HG02973 (cell line): ENCODE measurements around the gene NCKAP5.

ENCODE experiments used
- ATAC-seq: cut with Tn5 transposase; IDR thresholded peaks from one replicate; pipeline ENCODE4 v1.9.1; 2021; ENCODE audit warnings: moderate library complexity; ENCODE audit not compliant: unreplicated experiment

The NCKAP5 gene

GRCh38 chr2:133574620-133575019 is 6.4 kb upstream of the NCKAP5 start:
- no peak for ATAC-seq

GRCh38 chr2:133574186-133574585 is 5.9 kb upstream of the NCKAP5 start:
- no peak for ATAC-seq

- no peak for ATAC-seq
Observed at GRCh38 chr2:133573491-133574162, 5.4 kb upstream of the NCKAP5 start.

GRCh38 chr2:133571249-133571648 is 3.0 kb upstream of the NCKAP5 start:
- ATAC-seq: no peak

- no peak for ATAC-seq
Observed at GRCh38 chr2:133570542-133570941, 2.3 kb upstream of the NCKAP5 start.

- ATAC-seq: no peak
Observed at GRCh38 chr2:133569286-133569830, 1.1 kb upstream of the NCKAP5 start.

- ATAC-seq: no peak
Observed at GRCh38 chr2:133568598-133568997, 335 bp upstream of the NCKAP5 start.

GRCh38 chr2:133562558-133562957 is 5.7 kb downstream of the NCKAP5 start:
- ATAC-seq: no peak

- peak; percentile 64 for ATAC-seq
Observed at GRCh38 chr2:133561045-133561852, 7.0 kb downstream of the NCKAP5 start.

GRCh38 chr2:133557614-133558013 is 10.6 kb downstream of the NCKAP5 start:
- no peak for ATAC-seq

GRCh38 chr2:133553838-133554408 is 14.3 kb downstream of the NCKAP5 start:
- ATAC-seq: no peak

GRCh38 chr2:133553251-133553650 is 15.0 kb downstream of the NCKAP5 start:
- no peak for ATAC-seq

GRCh38 chr2:133552821-133553220 is 15.4 kb downstream of the NCKAP5 start:
- ATAC-seq: no peak

GRCh38 chr2:133541797-133542196 is 26.5 kb downstream of the NCKAP5 start:
- ATAC-seq: no peak

- no peak for ATAC-seq
Observed at GRCh38 chr2:133541376-133541775, 26.9 kb downstream of the NCKAP5 start.

- ATAC-seq: no peak
Observed at GRCh38 chr2:133532919-133533318, 35.3 kb downstream of the NCKAP5 start.

- ATAC-seq: no peak
Observed at GRCh38 chr2:133531382-133531781, 36.9 kb downstream of the NCKAP5 start.

GRCh38 chr2:133530645-133531044 is 37.6 kb downstream of the NCKAP5 start:
- ATAC-seq: no peak

- no peak for ATAC-seq
Observed at GRCh38 chr2:133526530-133527300, 41.5 kb downstream of the NCKAP5 start.

GRCh38 chr2:133525613-133526529 is 42.4 kb downstream of the NCKAP5 start:
- ATAC-seq: no peak
